Anterior cingulate cortex (tissue), 58 donors: ENCODE measurements around the gene ST7.
A peak's percentile ranks its signal among the peaks of the same experiment; 100 is the strongest.

ENCODE experiments used
- DNase-seq, 58 donors: peaks; one replicate each; lab custom pipeline; 2025; lab: John Stamatoyannopoulos, UW

ST7 gene

GRCh38 chr7:117203205-117203604 is 249.9 kb downstream of the ST7 start:
- no peak for DNase-seq

GRCh38 chr7:117205873-117206272 is 252.6 kb downstream of the ST7 start:
- DNase-seq: no peak

DNA sequence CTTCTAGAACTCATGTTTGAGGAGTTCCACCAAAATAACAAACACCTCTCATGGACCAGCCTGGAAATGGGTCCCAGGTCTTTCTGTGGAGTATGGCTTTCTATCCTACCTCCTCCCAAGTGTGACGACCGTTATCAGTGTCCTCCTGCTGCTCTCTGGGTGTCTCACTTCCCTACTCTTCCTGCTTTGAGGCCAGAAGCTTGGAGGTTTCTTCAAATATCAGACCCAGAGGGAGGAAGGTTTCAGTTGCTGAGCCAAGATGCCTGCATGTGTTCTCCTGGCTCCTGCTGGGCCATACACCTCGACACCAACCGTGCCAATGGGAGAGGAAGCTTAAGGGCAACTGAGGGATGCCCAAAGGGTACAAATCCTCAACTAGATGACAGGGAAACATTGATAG is 255.0 kb downstream of the ST7 start:
- DNase-seq: no peak

DNA sequence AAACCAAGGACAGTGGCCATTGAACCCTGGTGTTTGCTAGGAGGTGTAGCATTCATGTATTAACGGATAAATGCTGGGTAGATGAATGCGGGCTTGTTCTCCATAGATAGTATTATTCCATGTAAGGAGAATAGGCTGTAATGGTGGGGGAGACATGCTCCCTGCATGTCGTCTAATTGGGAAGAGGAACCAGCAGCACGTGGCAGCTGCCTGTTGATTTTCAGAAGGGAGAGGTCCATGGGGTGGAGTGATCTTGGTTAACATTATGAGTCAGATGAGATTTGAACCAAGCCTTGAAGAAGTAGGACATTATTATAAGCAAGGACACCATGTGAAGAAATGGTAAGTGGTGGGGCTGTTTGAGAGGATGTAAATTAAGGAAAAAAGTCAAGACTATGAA is 257.1 kb downstream of the ST7 start:
- no peak for DNase-seq

DNA sequence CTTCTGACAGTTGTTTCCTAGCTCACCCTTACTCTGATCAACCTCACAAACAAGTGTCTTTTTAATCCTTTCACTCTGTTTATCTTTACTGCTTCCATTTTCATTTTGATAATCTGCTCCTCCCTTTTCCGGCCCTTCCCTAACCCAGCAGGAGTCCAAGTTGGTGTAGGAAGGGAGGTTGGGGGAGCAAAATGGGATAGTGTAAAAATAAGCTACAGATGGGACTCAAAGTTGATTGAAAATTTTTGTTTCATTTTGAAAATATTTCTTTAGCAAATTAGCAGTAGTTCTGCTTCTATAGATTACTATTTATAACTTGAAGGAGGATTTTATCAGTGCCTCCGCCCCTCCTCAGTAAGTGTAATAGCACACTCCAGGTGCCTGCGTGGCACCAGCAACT is 257.6 kb downstream of the ST7 start:
- DNase-seq: no peak

- no peak for DNase-seq
These were observed 258.3 kb downstream of the ST7 start for GRCh38 chr7:117211614-117212013.

DNA sequence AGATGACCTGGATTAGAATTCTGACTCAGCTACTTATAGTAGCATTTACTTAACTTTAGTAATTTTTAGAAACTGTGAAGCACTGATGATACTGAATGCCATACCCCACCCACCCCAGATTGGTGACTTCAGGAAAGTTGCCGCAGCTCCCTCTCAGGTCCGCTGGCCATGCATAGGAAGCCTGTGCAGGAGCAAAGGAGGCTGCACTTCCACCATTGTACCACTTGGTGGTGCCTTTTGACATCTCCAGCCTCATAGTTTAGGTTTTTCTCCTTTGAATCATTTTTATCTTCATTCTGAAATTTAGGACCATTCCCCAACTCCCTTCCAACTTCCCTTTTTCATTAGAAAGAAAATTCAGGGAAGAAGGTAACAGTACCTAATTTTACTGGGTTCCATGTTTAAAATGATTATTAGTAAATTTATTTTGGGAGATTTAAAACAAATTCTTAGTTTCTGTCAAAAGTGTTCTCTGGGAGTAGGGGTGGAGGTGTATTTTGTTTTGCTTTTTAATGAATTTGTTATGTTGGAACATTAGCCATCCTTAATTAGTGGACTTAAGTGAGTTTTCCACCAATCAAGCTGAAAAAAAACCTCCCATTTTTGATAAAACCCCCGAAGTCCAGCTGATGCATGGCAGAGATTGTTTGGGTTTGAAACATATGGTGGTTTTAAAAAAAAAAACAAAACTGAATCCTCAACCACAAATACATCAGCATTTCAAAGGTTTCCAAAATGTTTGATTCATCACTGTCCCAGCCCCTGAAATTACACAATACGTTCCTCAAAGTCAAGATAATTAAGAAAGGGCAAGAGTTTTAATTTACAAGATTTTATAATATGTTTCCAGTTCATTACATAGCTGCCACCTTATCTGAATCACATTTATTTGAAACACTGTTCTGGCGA is 259.9 kb downstream of the ST7 start:
- peak in 32 of 58 donors; percentile 2 to 58 (median 17) for DNase-seq

DNA sequence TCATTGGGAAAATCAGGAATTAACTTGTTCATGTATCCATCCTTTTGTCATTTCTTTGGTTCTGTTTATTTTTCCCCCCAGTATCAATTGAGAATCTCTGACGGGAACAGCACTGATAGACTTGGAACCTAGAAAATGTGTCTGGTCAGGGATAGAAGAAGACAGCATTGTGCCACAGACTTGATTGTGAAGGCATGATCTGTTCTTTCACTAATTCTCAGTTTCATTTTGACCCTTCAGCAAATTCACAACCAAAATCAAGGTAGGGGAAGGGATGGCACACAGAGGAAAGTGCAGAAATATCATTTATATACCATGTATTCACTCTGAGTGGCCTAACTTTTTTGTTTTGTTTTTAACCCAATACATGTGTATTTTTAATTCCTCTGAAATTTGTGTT is 262.7 kb downstream of the ST7 start:
- no peak for DNase-seq

DNA sequence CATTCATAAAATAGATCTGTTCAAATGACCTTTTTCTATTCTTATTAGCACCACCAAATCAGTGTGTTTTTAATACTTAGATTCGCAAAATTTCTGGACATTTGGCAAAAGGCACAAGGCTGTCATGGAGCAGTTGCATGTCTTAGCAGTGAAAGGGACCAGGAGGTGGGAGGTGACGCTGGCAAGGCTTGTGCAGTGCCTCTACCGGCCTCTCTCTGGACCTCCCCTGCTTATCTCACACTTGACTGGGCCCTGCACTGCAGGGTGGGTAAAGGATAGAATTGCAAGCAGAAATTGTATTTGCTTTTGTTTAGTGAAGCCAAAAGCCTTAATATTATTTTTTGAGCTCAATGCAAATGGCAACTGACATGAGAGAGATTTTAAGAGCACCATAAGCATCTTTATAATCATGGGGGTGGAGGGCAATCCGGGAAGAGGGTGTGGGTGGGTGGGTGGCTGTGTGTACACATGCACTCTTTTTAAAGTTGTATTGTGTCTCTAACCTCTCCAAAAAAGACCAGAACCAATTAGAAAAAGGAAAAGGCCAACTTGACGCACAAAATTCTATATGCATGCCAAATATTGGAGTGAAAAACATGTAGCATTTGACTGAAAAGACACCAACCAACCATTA is 263.3 kb downstream of the ST7 start:
- DNase-seq: no peak

GRCh38 chr7:117217106-117218035 is 264.1 kb downstream of the ST7 start:
- DNase-seq: no peak

DNA sequence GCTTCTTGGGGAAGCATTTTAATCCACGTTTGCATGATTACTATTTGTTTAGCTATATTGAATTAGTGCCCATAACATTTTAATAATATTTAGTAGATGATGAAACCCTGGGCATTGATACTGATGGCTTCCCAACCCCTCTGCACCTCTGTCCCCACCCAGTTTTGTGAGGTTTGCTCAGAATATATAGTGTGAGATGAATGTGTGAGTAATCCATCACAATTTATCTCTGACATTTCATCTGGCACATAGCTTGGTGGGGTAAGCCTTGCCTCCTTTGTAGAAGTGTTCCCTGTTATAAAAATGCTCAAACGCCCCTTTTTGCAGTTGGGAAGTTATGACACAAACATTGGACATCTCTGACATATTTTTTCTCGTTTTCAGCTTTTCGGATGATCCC is 265.4 kb downstream of the ST7 start:
- DNase-seq: no peak

GRCh38 chr7:117219485-117219884 is 266.2 kb downstream of the ST7 start:
- no peak for DNase-seq

GRCh38 chr7:117220836-117221235 is 267.5 kb downstream of the ST7 start:
- DNase-seq: no peak

DNA sequence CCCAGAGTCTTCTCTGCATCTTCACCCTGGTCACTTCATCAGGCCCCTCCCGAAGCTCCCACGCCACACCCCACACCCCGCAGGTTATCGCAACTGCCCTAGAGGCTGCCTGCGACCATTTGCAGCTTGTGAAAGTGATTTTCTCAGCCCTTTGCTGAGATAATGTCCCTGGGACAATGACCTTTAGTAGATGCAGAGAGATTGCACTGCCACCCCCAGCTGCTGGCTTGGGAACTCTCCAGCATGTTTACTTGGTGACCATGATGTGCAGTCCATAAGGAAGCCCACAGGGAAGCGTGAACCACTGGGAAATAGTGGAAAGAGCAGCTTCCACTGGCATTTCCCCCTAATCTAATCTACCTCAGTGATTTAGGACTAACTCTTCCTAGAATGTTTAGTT is 272.2 kb downstream of the ST7 start:
- DNase-seq: no peak

GRCh38 chr7:117227091-117227490 is 273.8 kb downstream of the ST7 start:
- no peak for DNase-seq

DNA sequence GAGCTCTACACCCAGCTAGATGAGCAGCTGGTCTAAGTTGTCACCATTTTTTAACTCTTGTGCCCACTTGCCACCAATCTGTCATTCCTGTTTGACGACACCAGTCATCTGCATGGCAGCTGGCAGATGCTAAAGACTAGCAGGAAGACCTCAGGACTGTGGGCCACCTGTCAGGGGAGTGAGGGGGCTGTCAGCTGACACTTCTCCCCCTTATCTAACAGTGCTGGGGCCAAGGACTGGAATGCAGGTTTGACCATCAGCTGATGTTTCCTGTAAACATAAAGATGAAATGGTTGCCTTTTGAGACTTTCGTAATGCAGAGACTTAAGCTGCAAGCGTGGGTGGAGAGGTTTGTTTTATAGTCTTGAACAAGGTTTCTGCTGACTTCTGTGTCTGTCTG is 276.0 kb downstream of the ST7 start:
- DNase-seq: no peak

DNA sequence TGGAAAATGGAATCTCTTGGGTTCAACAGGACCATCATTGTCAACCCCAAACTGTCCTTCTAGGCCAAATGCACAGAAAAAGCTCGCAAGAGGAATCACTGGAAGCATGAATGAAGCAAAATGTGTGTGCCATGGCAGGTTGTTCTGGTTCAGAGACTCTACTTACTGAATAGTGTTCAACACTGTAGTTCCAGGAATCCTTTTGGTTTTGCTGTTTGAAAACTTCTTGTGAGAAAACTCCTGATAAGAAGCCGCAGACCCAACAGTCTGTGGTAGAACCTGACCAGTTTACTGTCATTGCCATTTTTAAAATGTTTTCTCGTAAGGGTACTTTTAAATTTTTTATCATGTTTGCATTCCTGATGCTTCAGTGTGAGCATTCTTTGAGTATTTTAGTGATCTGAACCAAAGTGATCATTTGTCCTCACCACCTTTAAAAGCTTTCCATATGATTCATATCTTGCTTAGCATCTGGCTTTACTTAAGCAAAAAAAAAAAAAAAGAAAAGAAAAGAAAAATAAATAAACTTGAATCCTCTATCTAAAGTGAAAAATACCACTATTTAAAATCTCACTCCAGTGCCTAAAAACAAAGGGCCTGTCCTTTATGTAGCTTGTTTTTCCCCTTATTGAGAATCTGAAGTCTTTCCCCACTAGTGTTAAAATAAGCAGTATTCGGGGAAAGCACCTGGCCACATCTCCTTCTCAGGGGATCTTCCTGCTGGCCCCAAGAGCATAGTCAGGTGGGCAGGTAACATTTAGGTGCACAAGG is 277.2 kb downstream of the ST7 start:
- DNase-seq: no peak

DNA sequence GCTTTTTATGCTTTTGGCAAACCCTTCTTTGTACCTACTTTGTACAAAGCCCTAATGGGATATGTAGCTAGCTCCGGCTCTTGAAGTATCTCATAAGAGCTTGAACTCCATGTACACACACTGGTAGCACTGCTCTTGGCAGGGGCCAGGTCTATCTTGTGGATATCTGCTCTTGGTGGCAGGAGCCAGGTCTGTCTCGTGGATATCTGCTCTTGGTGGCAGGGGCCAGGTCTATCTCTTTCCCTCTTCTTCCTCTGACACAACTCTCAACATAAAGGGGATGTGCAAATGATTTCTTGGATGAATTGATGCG is 277.7 kb downstream of the ST7 start:
- DNase-seq: no peak

GRCh38 chr7:117237646-117238045 is 284.3 kb downstream of the ST7 start:
- no peak for DNase-seq

GRCh38 chr7:117238472-117238871 is 285.2 kb downstream of the ST7 start:
- no peak for DNase-seq
